Activated CD8-positive, alpha-beta T cell treated with anti-CD3 and anti-CD28 coated beads for 36 hours (primary cell): ENCODE data around the gene P3H4. TPM values are rescaled to one million over a fixed set of nuclear protein-coding genes. Genes with fewer than 3 reads are reported as not detected.

Experiments used
- ATAC-seq: fragments of 200-7000 bp; cut with Tn5 transposase; one replicate; pipeline ENCODE4 v1.10.0; 2021; ENCODE audit warnings: mild to moderate bottlenecking, moderate library complexity
- CTCF ChIA-PET: fragments of 350-600 bp; sonication (Branson Sonifier 250); formaldehyde crosslinking; loops from one replicate; lab custom pipeline; 2021; ENCODE audit warnings: antibody characterized with exemption; lab: Charles Lee
- POLR2A ChIA-PET: fragments of 350-600 bp; sonication (Branson Sonifier 250); formaldehyde crosslinking; loops from one replicate; lab custom pipeline; 2021; ENCODE audit warnings: antibody characterized with exemption; lab: Charles Lee
- DNase-seq: peaks from one replicate; pipeline ENCODE4 v3.0.0-alpha.2; 2020
- H3K27ac Mint-ChIP-seq: one replicate; pipeline ENCODE4 v1.8.0; 2021; ENCODE audit warnings: mild to moderate bottlenecking, mixed read lengths
- H3K27me3 Mint-ChIP-seq: one replicate; pipeline ENCODE4 v1.8.0; 2021; ENCODE audit warnings: mixed read lengths
- H3K36me3 Mint-ChIP-seq: one replicate; pipeline ENCODE4 v1.8.0; 2021; ENCODE audit warnings: low read depth, mixed read lengths
- H3K4me1 Mint-ChIP-seq: one replicate; pipeline ENCODE4 v1.8.0; 2021; ENCODE audit warnings: low read depth, mixed read lengths
- H3K4me3 Mint-ChIP-seq: one replicate; pipeline ENCODE4 v1.8.0; 2021; ENCODE audit warnings: mild to moderate bottlenecking, moderate library complexity, mixed read lengths
- H3K9me3 Mint-ChIP-seq: one replicate; pipeline ENCODE4 v1.8.0; 2021; ENCODE audit warnings: mixed read lengths
- intact Hi-C: fragments of 100-400 bp; cut with micrococcal nuclease; formaldehyde crosslinking; loops from one replicate; pipeline ENCODE4 v1.10.0; 2022
- total RNA-seq, 2 experiments: library from RNA; stranded (reverse); gene quantifications; one replicate each; pipeline ENCODE4 v1.2.3, GENCODE V29; 2021
- TF ChIP-seq, protein P1 (sequence below): fragments of 200-600 bp; IDR thresholded peaks from one replicate; pipeline ENCODE4 v1.8.0; 2022; ENCODE audit warnings: antibody characterized with exemption, mild to moderate bottlenecking

The P3H4 gene
- total RNA-seq, 2 experiments from 2014 or later: 2.6 to 3.2 TPM

DNA sequence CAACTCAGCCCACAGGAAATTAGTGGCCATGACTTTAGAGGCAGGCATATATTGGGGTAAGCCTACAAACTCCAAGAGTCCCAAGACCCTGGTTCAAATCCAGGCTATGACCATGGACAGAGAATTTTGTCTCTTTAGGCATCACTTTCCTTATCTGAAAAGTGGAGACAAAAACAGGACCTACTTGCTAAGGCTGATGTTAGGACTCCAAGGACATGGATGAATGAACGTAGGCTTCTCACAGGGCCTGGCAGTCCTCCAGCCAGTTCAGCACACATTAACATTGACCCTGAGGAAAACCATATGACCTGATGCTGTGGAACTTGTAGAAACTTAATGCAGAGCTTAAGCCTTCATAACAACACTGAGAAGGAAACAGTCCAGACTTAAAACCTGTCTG is 2.4 kb upstream of the P3H4 start:
- H3K9me3 Mint-ChIP-seq: no peaks in the 10 kb centered on the region
- no peak overlapping the region for H3K27ac Mint-ChIP-seq
- peaks cover 21% of the 10 kb centered on the region for H3K4me1 Mint-ChIP-seq
- no peak for DNase-seq
- H3K4me3 Mint-ChIP-seq: no peak overlapping the region
- ATAC-seq: no peak
- peaks cover 3% of the 10 kb centered on the region for H3K36me3 Mint-ChIP-seq
- CTCF ChIA-PET: interaction anchor here (1.5 to 2.2 kb wide), 2 partner anchors 13 to 16 kb away, joined by 3 to 8 read pairs; no protein-coding TSS in a partner anchor
- peaks cover 7% of the 10 kb centered on the region for H3K27me3 Mint-ChIP-seq
- TF ChIP-seq, protein P1, sequence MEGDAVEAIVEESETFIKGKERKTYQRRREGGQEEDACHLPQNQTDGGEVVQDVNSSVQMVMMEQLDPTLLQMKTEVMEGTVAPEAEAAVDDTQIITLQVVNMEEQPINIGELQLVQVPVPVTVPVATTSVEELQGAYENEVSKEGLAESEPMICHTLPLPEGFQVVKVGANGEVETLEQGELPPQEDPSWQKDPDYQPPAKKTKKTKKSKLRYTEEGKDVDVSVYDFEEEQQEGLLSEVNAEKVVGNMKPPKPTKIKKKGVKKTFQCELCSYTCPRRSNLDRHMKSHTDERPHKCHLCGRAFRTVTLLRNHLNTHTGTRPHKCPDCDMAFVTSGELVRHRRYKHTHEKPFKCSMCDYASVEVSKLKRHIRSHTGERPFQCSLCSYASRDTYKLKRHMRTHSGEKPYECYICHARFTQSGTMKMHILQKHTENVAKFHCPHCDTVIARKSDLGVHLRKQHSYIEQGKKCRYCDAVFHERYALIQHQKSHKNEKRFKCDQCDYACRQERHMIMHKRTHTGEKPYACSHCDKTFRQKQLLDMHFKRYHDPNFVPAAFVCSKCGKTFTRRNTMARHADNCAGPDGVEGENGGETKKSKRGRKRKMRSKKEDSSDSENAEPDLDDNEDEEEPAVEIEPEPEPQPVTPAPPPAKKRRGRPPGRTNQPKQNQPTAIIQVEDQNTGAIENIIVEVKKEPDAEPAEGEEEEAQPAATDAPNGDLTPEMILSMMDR: no peak
- intact Hi-C loops: no loop called here
- POLR2A ChIA-PET: interaction anchor here (0.9 kb wide), 1 partner anchor 11 kb away, joined by 4 read pairs; no protein-coding TSS in a partner anchor

DNA sequence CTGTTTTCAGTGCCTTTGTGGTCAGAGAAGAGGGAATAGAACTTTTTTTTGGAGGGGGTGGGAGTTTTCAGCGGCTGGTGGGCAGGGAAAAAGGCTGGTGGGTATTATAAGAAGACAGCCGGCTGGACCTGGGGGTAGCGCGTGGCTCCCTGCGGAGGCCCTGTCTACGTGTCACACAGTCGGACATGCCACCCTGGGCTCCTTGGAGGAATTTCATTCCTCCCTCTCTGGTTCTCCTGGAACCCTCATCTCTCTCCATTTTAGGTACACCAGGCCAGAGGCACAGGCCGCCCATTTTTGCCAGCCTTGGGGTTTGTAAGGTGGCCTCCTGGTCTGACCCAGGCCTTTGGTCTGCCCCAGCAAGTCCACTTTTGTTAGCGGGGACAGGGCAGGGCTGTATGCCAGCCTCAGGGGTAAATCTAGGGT is 2.0 kb upstream of the P3H4 start:
- no peak overlapping the region for H3K27ac Mint-ChIP-seq
- ChIA-PET POLR2A (no interaction called here), CTCF (interaction anchor here (1.5 to 2.2 kb wide), 2 partner anchors 12 to 17 kb away, joined by 3 to 8 read pairs; no protein-coding TSS in a partner anchor)
- H3K36me3 Mint-ChIP-seq: peaks cover 3% of the 10 kb centered on the region
- H3K27me3 Mint-ChIP-seq: peaks cover 7% of the 10 kb centered on the region
- H3K9me3 Mint-ChIP-seq: no peaks in the 10 kb centered on the region
- no peak for DNase-seq
- no peak overlapping the region for H3K4me3 Mint-ChIP-seq
- no peak for ATAC-seq
- peaks cover 21% of the 10 kb centered on the region for H3K4me1 Mint-ChIP-seq
- TF ChIP-seq, protein P1: no peak
- intact Hi-C loops: no loop called here

DNA sequence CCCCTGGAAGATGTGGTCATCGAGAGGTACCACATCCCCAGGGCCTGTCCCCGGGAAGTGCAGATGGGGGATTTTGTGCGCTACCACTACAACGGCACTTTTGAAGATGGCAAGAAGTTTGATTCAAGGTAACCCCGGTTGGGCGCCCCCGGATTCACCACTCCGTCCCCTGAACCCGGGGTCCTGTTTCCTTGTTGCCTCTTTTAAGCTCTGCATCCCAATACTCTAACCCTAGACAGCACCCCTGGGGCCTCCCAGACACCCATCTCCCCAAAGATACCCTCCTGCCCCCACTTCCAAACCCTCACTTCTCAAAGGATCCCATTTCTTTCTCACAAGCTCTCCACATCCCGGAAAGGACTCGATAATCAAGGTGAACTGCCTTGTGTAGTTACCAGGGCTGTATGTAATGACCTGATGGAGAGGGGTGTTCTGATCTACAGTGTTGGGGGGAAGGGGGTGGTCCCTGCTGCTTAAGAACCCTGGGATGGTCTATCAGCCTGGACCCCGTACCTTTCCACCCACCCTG is 1.5 kb upstream of the P3H4 start:
- H3K4me3 Mint-ChIP-seq: peak overlapping the region; percentile 43
- H3K27ac Mint-ChIP-seq: no peak overlapping the region
- no peaks in the 10 kb centered on the region for H3K9me3 Mint-ChIP-seq
- TF ChIP-seq, protein P1: no peak
- peaks cover 7% of the 10 kb centered on the region for H3K27me3 Mint-ChIP-seq
- H3K36me3 Mint-ChIP-seq: peaks cover 3% of the 10 kb centered on the region
- no peak for ATAC-seq
- intact Hi-C loops: no loop called here
- ChIA-PET POLR2A (interaction anchor here (1.7 kb wide), 1 partner anchor 23 kb away, joined by 5 read pairs; the partner anchor contains the start of gene NT5C3B), CTCF (no interaction called here)
- peaks cover 21% of the 10 kb centered on the region for H3K4me1 Mint-ChIP-seq
- no peak for DNase-seq

DNA sequence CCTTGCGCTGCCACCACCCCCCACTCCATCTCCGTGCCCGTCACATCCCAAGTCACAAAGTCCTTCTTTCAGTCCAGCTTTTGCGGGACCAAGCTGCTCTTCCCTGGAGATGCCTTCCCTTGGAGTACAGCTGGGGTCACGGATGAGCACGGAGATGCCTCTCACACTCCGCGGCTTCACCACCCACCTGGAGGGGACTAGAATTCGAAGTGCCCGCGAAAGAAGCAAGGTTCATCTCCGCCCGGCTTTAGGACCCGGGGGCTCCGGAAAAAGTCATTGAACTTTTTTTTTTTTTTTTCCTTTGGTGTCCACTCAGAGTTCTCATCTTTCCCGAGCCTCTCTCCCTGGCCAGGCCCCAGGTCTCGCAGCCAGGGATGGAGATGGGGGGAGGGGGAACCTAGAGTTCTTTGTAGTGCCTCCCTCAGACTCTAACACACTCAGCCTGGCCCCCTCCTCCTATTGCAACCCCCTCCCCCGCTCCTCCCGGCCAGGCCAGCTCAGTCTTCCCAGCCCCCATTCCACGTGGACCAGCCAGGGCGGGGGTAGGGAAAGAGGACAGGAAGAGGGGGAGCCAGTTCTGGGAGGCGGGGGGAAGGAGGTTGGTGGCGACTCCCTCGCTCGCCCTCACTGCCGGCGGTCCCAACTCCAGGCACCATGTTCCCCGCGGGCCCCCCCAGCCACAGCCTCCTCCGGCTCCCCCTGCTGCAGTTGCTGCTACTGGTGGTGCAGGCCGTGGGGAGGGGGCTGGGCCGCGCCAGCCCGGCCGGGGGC is 817 bp upstream of the P3H4 start, which contains the start of gene FKBP10:
FKBP10 (plus strand) TSS at position 624 of the 771 bp plus-strand sequence; CDS start at position 655, 31 bp downstream.
- Mint-ChIP-seq H3K4me1 (peaks cover 21% of the 10 kb centered on the region), H3K4me3 (peak within 1 kb of the TSS; percentile 79), H3K9me3 (no peaks in the 10 kb centered on the region), H3K27ac (peak within 1 kb of the TSS; percentile 63), H3K27me3 (peaks cover 7% of the 10 kb centered on the region), H3K36me3 (peaks cover 3% of the 10 kb centered on the region)
- intact Hi-C loops: no loop called here
- peak; percentile 11 for ATAC-seq
- TF ChIP-seq, protein P1: no peak
- DNase-seq: peak; percentile 66
- ChIA-PET CTCF (interaction anchor here (0.9 to 3.9 kb wide), 7 partner anchors 10 to 164 kb away, joined by 3 to 35 read pairs (median 6); partner anchors contain the start of gene HAP1), POLR2A (interaction anchor here (0.8 to 1.7 kb wide), 5 partner anchors 17 to 159 kb away, joined by 3 to 5 read pairs (median 4); partner anchors contain the start of gene NT5C3B)
